GM10266 (cell line): Measurements from ENCODE around the gene RTF1.

Experiments
- DNase-seq: peaks from one replicate; pipeline ENCODE4 v3.0.0; 2012; ENCODE audit errors: extremely low spot score
- CTCF ChIP-seq: IDR thresholded peaks from 2 replicates; pipeline ENCODE4 v1.5.1; 2012; ENCODE audit warnings: mild to moderate bottlenecking, low read depth; ENCODE audit not compliant: control insufficient read depth, insufficient read depth; ENCODE audit errors: missing control alignments

The RTF1 gene

GRCh38 chr15:41510728-41511127 is 93.8 kb downstream of the RTF1 start:
- peak; percentile 27 for DNase-seq
- no peak for TF ChIP-seq CTCF

- no peak for TF ChIP-seq CTCF
- DNase-seq = peak; percentile 48
Observed at GRCh38 chr15:41511331-41511898, 94.5 kb downstream of the RTF1 start.

GRCh38 chr15:41511899-41512369 is 95.0 kb downstream of the RTF1 start:
- TF ChIP-seq CTCF = peak; percentile 18
- peak; percentile 72 for DNase-seq

- no peak for TF ChIP-seq CTCF
- DNase-seq = peak; percentile 15
Observed at GRCh38 chr15:41512512-41512939, 95.6 kb downstream of the RTF1 start.

- DNase-seq = peak; percentile 63
- no peak for TF ChIP-seq CTCF
Observed at GRCh38 chr15:41512940-41513505, 96.1 kb downstream of the RTF1 start.

GRCh38 chr15:41513506-41514227 is 96.8 kb downstream of the RTF1 start, which contains the start of gene LTK:
TSS of gene LTK (minus strand) at chr15:41513827. CDS start at chr15:41513709, 118 bp downstream.
- TF ChIP-seq CTCF = no peak
- peak; percentile 32 for DNase-seq
